GM12864 (cell line): Measurements from ENCODE around the gene SFXN2.
"Not testable (repeated sequence)": the region's sequence is repeated elsewhere in the genome, so short reads cannot be mapped to it uniquely, and the experiment has no call there.

Experiments
- DNase-seq: peaks from one replicate; pipeline ENCODE4 v3.0.0-alpha.2; 2011; ENCODE audit warnings: low read depth
- H3K4me3 ChIP-seq: 2 replicates; pipeline ENCODE4 v1.5.1; 2011; ENCODE audit warnings: mild to moderate bottlenecking, low read depth, low read length, control low read depth
- TF ChIP-seq, protein P1 (sequence below): IDR thresholded peaks from 2 replicates; pipeline ENCODE4 v1.5.1; 2011; ENCODE audit warnings: low read depth, mild to moderate bottlenecking, moderate library complexity, low read length, control low read depth, inconsistent platforms; ENCODE audit errors: missing control alignments

The SFXN2 gene, protein sequence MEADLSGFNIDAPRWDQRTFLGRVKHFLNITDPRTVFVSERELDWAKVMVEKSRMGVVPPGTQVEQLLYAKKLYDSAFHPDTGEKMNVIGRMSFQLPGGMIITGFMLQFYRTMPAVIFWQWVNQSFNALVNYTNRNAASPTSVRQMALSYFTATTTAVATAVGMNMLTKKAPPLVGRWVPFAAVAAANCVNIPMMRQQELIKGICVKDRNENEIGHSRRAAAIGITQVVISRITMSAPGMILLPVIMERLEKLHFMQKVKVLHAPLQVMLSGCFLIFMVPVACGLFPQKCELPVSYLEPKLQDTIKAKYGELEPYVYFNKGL

DNA sequence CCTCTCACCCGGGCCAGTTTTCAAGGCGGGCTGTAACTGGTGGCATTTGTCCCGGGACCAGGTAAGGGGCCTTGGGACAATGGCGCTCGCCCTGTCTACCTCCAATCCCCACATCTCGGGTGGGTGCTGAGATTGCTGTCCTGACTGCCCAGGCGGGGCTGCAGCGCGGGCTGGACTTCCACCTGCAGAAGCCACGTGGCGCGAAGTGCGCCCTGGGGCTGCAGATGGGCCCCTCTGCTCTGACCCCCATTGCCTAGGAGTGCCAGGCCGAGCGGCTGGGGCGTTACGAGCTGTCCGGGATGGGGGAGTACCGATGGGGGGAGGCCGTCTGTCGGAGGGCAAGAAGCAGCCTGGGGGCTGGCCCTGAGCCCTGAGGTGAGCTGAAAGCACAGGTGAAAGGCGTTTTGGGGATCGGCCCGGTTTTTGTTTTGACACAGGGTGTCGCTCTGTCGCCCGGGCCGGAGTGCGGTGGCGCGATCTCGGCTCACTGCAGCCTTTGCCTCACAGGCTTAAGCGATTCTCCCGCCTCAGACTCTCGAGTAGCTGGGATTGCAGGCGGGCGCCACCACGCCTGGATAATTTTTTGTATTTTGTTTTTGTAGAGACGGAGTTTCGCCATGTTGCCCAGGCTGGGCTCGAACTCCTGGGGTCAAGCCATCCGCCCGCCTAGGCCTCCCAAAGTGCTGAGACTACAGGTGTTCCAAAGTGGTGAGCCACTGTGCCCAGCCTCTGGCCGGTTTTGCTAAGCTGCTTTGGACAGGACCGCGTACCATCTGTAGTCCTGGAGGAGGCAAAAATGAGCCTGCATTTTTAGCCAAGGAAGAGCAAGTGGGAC, at the start of gene SFXN2:
Gene SFXN2 (plus strand): TSS at position 16 of the 835 bp plus-strand sequence. CDS start 12,001 bp downstream, outside the sequence.
- DNase-seq, result peak; percentile 29
- H3K4me3 ChIP-seq, result peak within 1 kb of the TSS; percentile 98
- TF ChIP-seq, protein P1, sequence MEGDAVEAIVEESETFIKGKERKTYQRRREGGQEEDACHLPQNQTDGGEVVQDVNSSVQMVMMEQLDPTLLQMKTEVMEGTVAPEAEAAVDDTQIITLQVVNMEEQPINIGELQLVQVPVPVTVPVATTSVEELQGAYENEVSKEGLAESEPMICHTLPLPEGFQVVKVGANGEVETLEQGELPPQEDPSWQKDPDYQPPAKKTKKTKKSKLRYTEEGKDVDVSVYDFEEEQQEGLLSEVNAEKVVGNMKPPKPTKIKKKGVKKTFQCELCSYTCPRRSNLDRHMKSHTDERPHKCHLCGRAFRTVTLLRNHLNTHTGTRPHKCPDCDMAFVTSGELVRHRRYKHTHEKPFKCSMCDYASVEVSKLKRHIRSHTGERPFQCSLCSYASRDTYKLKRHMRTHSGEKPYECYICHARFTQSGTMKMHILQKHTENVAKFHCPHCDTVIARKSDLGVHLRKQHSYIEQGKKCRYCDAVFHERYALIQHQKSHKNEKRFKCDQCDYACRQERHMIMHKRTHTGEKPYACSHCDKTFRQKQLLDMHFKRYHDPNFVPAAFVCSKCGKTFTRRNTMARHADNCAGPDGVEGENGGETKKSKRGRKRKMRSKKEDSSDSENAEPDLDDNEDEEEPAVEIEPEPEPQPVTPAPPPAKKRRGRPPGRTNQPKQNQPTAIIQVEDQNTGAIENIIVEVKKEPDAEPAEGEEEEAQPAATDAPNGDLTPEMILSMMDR, result peak; percentile 25

DNA sequence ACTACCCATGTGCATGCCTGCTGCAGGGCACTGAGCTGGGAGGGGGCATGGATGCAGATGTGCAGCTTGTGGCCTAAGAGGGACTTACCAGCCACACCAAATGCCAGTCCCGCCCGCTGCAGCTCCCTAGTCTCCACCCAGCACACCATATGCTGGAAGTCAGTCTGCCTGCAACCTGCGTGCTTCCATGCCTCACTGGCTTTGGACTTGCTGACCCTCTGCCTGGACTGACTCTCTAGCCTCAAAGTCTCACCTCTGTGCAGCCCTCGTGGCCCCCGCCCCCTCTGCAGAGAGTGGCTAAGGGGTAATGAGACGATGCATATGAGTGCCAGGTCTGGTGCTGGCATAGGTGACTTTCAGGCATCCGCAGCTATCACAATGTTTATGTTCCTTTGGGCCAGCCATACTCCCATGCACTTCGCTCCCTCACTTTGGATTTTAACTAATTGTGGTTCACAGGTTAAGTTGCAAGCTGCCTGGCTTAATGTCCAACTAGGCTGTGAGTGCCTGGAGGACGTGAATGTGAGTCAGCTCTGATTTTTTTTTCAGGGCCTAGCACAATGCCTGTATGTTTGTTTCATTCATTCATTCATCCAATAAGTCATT, 48.4 kb upstream of the SFXN2 start:
- no peak overlapping the region for H3K4me3 ChIP-seq
- DNase-seq, result no peak
- TF ChIP-seq, protein P1, result no peak

DNA sequence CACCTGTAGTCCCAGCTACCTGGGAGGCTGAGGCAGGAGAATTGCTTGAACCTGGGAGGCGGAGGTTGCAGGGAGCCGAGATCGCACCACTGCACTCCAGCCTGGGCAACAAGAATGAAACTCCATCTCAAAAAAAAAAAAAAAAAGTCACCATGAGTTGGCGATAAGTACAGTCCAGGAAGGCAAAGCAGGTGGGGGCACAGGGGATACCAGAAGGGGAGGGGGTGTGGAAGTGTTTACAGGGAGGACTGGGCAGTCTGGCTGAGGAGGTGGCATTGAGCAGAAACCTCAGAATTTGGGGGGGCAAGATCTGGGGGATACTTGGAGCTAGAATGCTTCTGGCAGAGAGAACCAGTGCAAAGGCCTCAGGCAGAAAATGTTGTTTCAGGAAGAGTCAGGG, 47.0 kb upstream of the SFXN2 start:
- not testable (repeated sequence) for DNase-seq, H3K4me3 ChIP-seq

DNA sequence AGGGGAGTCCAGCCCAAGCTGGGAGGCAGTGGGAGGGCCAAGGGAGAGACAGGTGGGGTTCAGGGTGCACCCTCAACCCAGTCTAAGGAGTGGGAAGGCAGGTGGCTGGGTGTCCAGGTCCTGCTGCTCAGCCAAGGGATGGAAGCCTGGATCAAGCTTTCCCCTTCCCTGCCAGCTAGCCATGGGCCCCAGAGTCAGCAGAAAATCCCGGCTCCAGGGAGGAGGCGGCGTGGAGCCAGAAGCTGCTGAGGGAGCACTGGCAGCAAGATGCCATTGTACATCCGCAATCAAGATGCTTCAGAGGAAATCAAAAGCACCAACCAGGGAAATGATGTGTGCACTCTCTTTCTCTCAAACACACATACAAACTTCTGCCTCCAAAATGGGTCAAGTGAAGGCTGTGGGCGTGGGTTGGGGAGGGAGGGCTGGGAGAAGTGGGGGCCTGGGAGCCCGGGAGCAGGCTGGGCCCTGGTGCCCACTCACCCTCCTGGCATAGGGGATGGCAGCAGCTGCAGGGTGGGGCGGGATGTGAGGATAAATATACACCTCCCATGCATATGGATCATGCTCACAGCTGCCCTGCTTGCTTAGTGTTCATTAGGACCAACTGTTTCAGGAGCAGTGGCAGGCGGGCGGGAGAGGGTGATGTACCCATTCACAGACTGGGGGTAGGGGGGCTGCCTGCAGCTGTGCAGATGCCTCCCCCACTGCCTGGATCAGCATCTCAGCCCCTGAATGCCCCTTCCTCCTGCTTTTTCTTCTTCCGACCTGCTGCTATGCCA, 45.9 kb upstream of the SFXN2 start:
- H3K4me3 ChIP-seq, result no peak overlapping the region
- no peak for DNase-seq
- TF ChIP-seq, protein P1, result no peak

DNA sequence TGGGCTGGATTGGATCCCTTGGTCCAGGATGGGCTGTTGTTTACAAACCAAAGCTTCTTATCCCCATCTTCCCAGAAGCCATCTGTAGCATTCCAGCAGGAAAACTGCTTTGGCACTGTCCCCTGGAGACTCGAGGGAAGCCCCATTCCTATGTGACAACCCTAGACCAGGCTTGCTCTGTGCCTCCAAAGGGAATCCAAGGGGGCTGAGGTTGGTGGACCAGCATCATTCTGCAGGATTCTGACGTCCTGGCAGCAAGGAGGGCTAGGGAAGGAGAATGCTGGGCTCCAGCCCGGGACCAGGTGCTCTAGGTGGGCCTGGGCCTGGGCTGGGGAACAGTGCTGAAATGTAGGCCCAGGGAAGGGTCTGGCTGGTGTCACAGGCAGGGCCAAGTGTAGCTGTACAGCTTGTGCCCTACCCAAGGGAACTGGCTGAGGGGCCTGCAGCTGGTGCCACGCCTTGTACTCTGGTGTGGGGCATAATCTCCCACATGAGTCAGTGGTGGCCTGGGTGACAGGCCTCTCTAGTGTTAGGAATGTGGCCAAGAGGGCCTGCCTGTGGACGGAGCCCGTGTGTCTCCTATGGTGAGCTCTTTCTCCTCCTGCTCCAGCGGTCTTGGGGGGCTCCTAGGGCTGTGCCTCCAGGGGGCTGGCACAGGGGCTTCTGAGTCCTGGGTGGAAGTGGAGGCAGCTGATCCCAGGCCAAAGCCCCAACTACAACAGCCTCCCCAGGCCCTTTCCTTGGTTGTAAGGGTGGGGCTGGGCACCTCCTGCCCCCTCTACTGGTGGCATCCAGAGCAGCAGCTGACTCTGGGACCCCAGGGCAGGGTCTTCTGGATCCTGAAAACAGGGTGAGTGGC, 45.0 kb upstream of the SFXN2 start:
- TF ChIP-seq, protein P1, result peak; percentile 44
- H3K4me3 ChIP-seq, result no peak overlapping the region
- DNase-seq, result no peak

DNA sequence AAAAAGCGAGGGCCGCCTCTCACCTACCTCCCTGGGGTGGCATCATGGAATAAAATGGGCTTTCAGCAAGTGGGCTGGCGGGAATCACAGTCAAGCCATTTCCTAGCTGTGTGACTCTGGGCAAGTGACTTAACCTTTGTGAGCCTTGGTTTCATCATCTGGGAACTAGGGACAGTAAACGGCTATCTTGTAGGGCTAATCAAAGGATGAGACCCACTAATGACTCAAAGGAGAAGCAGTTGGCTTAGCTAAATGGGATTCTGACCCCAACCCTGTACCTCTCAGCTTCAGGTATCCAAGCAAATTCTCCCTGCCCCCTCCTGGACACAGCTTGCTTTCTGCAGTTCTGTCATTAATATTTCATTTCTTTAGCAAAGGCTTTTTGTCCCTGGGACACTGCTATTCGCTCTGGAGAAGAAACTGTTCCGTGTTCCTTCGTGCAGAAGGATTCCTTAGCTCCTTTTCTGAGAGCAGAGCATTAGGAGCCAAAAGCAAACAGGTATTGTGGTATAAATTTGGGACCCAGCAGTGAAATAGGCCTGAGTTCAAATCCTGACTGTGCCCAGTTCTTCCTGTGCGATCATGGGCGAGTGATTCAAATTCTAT, 44.3 kb upstream of the SFXN2 start:
- H3K4me3 ChIP-seq, result no peak overlapping the region
- no peak for DNase-seq
- TF ChIP-seq, protein P1, result no peak
